Activated T-helper 9 cell treated with anti-CD3 and anti-CD28 coated beads, Interleukin-2, amount 50 U/mL, for 16 hours (primary cell): ENCODE results near the gene DDI1.
"Not testable (repeated sequence)": the region's sequence is repeated elsewhere in the genome, so short reads cannot be mapped to it uniquely, and the experiment has no call there.

ENCODE experiments used
- DNase-seq: peaks from one replicate; pipeline ENCODE4 v3.0.0-alpha.2; 2020; ENCODE audit warnings: low read depth

DDI1 gene

GRCh38 chr11:104041792-104042191 is 5.4 kb downstream of the DDI1 start:
- no peak for DNase-seq

- no peak for DNase-seq
Observed at GRCh38 chr11:104043142-104043541, 6.7 kb downstream of the DDI1 start.

- DNase-seq, result no peak
Observed at GRCh38 chr11:104043678-104044239, 7.3 kb downstream of the DDI1 start.

GRCh38 chr11:104046331-104046730 is 9.9 kb downstream of the DDI1 start:
- DNase-seq, result no peak

GRCh38 chr11:104046858-104047257 is 10.4 kb downstream of the DDI1 start:
- DNase-seq, result not testable (repeated sequence)

GRCh38 chr11:104049116-104049515 is 12.7 kb downstream of the DDI1 start:
- no peak for DNase-seq

- DNase-seq, result no peak
Observed at GRCh38 chr11:104051778-104052177, 15.3 kb downstream of the DDI1 start.

- no peak for DNase-seq
Observed at GRCh38 chr11:104053743-104054478, 17.5 kb downstream of the DDI1 start.

GRCh38 chr11:104054911-104055529 is 18.6 kb downstream of the DDI1 start:
- no peak for DNase-seq

GRCh38 chr11:104055596-104055995 is 19.2 kb downstream of the DDI1 start:
- DNase-seq, result no peak

GRCh38 chr11:104057908-104058307 is 21.5 kb downstream of the DDI1 start:
- DNase-seq, result no peak

- DNase-seq, result no peak
Observed at GRCh38 chr11:104058680-104059079, 22.2 kb downstream of the DDI1 start.

- no peak for DNase-seq
Observed at GRCh38 chr11:104060004-104060794, 23.8 kb downstream of the DDI1 start.

- no peak for DNase-seq
Observed at GRCh38 chr11:104060820-104061219, 24.4 kb downstream of the DDI1 start.

GRCh38 chr11:104061853-104062521 is 25.5 kb downstream of the DDI1 start:
- no peak for DNase-seq

GRCh38 chr11:104064034-104064630 is 27.7 kb downstream of the DDI1 start:
- DNase-seq, result no peak

GRCh38 chr11:104067534-104067933 is 31.1 kb downstream of the DDI1 start:
- DNase-seq, result no peak

GRCh38 chr11:104073950-104074705 is 37.7 kb downstream of the DDI1 start:
- DNase-seq, result no peak

- no peak for DNase-seq
Observed at GRCh38 chr11:104075091-104075490, 38.7 kb downstream of the DDI1 start.

- no peak for DNase-seq
Observed at GRCh38 chr11:104075706-104076105, 39.3 kb downstream of the DDI1 start.

- no peak for DNase-seq
Observed at GRCh38 chr11:104076455-104076854, 40.0 kb downstream of the DDI1 start.
